ENCODE measurements around the gene SLX4IP. TPM values are rescaled to one million over a fixed set of nuclear protein-coding genes. Genes with fewer than 3 reads are reported as not detected.

SLX4IP gene
- total RNA-seq, 1 experiment from 2014 or later: 11.1 TPM

DNA sequence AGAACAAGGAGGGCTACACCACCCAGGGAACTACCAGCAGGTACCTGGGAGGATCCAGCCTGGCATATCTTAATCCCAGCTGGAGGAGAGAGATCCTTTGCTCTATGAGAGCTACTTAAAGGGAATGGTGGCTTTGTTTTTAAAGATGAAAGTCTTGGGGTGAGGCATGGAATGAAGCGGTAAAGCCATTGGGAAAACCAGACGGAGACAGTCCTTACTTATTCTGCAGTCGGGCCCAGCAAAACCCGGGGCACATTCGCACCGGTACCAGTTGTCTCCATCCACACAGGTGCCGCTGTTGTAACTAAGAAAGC is 208.4 kb downstream of the SLX4IP start:
- peaks cover 49 to 86% of the 10 kb centered on the region in 2 experiments; a peak in 3 of 4 replicates for H3K36me3 ChIP-seq (ENCODE audit: control insufficient read depth in 1 of 2, insufficient read depth in 2 of 2, low read length in 2 of 2)
- DNase-seq (ENCODE audit: low read depth, low spot score) (no peak), ATAC-seq (no peak)
- BruUV-seq (replicated peaks): no TSS peak
- TF ChIP-seq POLR2A (IDR thresholded peaks at IDR 0.05; ENCODE audit: borderline replicate concordance, extremely low read depth, insufficient read depth, insufficient read length) (no peak), RAD21 (IDR thresholded peaks at IDR 0.05; ENCODE audit: low read depth) (no peak), ZNF274 (IDR thresholded peaks at IDR 0.05; ENCODE audit: low read depth, low read length) (no peak), CEBPB (IDR thresholded peaks at IDR 0.05; ENCODE audit: low read depth) (no peak), SP1 (IDR thresholded peaks at IDR 0.05; ENCODE audit: low read depth) (no peak), FOSL1 (IDR thresholded peaks at IDR 0.05; ENCODE audit: low read depth) (no peak)
- TF ChIP-seq, protein P1, sequence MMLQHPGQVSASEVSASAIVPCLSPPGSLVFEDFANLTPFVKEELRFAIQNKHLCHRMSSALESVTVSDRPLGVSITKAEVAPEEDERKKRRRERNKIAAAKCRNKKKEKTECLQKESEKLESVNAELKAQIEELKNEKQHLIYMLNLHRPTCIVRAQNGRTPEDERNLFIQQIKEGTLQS (IDR thresholded peaks at IDR 0.05): no peak
- TF ChIP-seq, protein P2, sequence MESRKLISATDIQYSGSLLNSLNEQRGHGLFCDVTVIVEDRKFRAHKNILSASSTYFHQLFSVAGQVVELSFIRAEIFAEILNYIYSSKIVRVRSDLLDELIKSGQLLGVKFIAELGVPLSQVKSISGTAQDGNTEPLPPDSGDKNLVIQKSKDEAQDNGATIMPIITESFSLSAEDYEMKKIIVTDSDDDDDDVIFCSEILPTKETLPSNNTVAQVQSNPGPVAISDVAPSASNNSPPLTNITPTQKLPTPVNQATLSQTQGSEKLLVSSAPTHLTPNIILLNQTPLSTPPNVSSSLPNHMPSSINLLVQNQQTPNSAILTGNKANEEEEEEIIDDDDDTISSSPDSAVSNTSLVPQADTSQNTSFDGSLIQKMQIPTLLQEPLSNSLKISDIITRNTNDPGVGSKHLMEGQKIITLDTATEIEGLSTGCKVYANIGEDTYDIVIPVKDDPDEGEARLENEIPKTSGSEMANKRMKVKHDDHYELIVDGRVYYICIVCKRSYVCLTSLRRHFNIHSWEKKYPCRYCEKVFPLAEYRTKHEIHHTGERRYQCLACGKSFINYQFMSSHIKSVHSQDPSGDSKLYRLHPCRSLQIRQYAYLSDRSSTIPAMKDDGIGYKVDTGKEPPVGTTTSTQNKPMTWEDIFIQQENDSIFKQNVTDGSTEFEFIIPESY (IDR thresholded peaks at IDR 0.05; ENCODE audit: extremely low read depth, insufficient replicate concordance, low read length): no peak
- no peaks in the 10 kb centered on the region for H3K9me3 ChIP-seq (ENCODE audit: control insufficient read depth in 1 of 2, insufficient read depth in 1 of 2, low read depth in 1 of 2, low read length in 2 of 2)
- RAD21 ChIA-PET (ENCODE audit: low non-redundant PET in 1 of 2, low total read pairs in 2 of 2, uncharacterized antibody in 2 of 2, unreplicated experiment in 2 of 2): no interaction called here
- no peak overlapping the region for H3K4me3 ChIP-seq (replicated peaks in 1 of 2; ENCODE audit: low read depth in 1 of 2, low read length in 2 of 2)
- H3K27ac ChIP-seq (ENCODE audit: low read depth, low read length): no peak overlapping the region
- no peaks in the 10 kb centered on the region for H3K9me2 ChIP-seq (ENCODE audit: insufficient read depth)
- POLR2A ChIA-PET: no interaction called here
- intact Hi-C loops (cut with micrococcal nuclease): loop anchor here (10.0 kb wide), 1 partner anchor 89 kb away; no protein-coding TSS in a partner anchor
- H3K9ac ChIP-seq (ENCODE audit: low read length): no peak overlapping the region
- H3K27me3 ChIP-seq (ENCODE audit: insufficient read depth, low read length): no peaks in the 10 kb centered on the region
- CTCF ChIA-PET: no interaction called here
- no peak overlapping the region for H2AFZ ChIP-seq (ENCODE audit: low read depth, low read length, poor library complexity, severe bottlenecking)
- no peak overlapping the region for H3K4me2 ChIP-seq (ENCODE audit: low read length)
- H3K79me2 ChIP-seq (ENCODE audit: insufficient read depth, low read length): no peaks in the 10 kb centered on the region
- H3K4me1 ChIP-seq (ENCODE audit: control insufficient read depth in 1 of 2, insufficient read depth in 2 of 2, low read length in 2 of 2): no peaks in the 10 kb centered on the region
- H4K20me1 ChIP-seq (ENCODE audit: insufficient read depth): no peaks in the 10 kb centered on the region

All from HCT116 (cell line).